ENCODE measurements around the gene HBS1L. TPM values are rescaled to one million over a fixed set of nuclear protein-coding genes. Genes with fewer than 3 reads are reported as not detected.

The HBS1L gene
- total RNA-seq, 1 donor from 2014 or later: 115 TPM

GRCh38 chr6:135037541-135037940, 17.1 kb downstream of the HBS1L start:
- DNase-seq (ENCODE audit: low read depth): no peak

DNA sequence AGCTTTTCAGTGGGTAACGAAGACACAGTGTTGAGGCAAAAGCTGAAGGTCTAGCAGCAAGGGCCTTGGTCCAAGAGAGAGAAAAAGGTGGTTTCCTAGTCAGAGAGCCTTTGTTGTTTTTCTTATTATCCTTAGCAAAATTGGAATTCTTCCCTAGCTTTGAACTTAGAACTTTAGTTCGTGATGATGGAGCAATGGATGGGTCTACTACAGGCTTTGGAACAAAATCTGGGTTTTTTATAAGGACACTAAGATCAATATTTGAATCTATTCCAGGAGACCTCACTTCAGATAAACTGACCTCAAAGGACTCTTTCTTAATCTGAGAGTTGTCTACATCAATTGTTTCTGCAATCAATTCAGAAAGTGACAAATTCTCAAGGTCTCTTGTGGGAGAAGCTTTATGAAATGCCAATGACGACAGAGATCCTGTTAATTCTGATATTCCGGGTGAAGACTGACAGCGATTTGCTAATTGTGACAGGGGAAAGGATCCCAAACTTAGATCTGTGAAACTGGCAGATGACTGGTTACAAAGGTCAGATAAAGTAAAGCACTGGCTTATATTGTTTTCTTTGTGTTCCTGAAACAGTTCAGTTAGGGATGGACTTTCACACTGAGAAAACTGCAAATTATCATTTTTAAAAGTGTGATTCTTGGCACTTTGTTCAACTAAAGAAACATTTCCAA, 17.7 kb downstream of the HBS1L start:
- no peak for DNase-seq (ENCODE audit: low read depth)

- DNase-seq (ENCODE audit: low read depth): no peak
Observed at GRCh38 chr6:135033238-135033637, 21.4 kb downstream of the HBS1L start.

- no peak for DNase-seq (ENCODE audit: low read depth)
Observed at GRCh38 chr6:135030532-135031178, 24.0 kb downstream of the HBS1L start.

DNA sequence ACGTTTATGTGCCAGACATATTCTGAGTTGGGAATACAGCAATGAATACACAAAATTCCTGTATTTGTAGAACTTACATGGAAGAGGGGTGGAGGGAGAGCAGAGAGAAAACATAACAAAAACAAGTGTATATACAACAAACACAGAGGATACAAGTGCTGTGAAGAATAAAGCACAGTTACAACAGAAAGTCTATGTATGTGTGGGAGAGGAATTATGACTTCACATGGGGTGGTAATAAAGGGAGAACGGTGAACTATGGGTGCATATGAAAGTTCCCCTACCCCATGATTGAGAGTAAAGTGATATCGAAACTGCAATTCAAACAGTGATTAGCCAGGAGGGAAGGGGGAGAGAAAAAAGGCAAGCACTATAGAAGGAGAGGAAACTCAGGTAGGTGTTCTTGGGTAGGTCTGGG, 24.6 kb downstream of the HBS1L start:
- no peak for DNase-seq (ENCODE audit: low read depth)

GRCh38 chr6:135025775-135026174, 28.8 kb downstream of the HBS1L start:
- no peak for DNase-seq (ENCODE audit: low read depth)

DNA sequence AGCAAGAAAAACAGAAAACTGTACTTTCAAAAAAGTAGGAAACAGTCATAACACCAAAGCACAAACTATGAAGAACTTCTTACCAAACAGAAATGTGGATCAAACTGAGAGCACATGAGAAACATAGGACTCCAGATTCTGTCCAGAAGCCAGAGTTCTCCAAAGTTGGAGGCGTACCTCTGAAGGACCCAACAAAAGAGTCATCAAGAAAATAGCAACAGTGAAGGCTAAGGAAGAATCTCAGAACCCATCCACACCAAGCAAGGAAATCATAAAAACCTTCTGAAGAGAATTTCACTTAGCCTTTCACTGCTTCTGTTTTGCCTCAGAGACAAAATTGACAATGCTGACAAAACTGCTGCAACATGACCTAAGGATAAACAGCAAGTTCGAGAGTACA, 29.4 kb downstream of the HBS1L start:
- no peak for DNase-seq (ENCODE audit: low read depth)

DNA sequence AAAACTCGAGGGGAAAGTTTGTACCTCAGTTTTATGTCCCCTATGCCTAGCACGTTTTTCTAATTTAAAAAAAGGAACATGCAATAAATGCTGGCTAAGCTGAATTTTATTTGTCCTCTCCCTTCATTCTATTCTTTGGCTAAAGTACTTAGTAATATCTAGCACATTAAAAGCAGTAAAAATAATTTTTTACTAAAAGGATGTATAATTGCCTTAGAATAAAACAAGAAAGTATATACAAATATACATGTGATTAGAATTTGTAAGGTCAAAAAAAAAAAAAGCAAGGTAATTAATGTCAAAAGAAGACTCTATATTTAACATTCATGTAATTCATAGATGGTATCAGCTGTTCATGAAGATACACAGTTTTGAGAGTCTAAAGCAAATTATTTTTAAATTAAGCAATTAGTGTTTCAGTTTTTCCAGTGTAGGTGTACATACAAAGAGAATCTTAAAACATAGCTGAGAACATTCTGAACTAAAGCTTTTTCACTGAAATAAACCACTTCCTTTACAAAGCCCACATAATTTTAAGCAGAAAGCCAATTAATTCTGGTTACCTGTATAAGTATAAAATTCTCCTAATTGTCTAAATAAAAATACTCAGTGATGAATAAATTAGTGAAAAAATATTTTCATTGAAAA, 32.4 kb downstream of the HBS1L start:
- no peak for DNase-seq (ENCODE audit: low read depth)

GRCh38 chr6:135021310-135022049, 33.1 kb downstream of the HBS1L start:
- DNase-seq (ENCODE audit: low read depth): no peak

DNA sequence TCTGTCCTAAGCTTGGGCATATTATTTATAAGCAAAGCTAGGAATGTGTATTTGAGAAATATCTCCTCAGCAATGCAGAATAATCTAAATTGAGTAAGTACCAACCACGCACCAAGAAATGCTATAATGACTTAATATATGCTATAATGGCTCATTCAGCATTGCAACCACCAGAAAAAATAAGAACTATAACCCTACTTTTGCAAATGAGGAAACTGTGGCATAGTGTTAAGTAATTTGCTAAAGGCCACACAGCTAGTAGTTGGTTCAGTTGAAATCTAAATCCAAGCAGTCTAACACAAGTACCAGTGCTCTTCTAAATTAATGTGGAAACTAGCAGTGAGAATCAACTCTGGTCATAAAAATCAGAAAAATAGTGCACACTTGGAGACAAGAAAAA, 35.7 kb downstream of the HBS1L start:
- no peak for DNase-seq (ENCODE audit: low read depth)

DNA sequence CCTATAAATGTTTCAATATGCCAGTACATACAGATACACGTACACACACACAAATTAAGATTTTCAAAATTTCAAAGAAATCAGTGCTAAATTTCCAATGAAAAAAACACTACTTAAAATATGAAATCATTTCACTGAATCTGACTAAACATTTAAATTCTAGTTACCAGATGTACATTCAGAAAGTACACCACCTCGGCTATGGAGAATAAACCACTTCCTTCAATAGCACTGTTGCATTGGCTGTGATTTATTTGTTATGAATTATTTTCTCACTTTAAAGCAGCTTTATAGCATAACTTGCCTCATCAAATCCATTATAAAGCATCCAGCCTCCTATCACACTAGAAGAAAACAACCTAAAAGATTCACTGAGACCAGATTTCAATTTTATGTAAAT, 36.6 kb downstream of the HBS1L start:
- DNase-seq (ENCODE audit: low read depth): no peak

- DNase-seq (ENCODE audit: low read depth): no peak
Observed at GRCh38 chr6:135014353-135014832, 40.2 kb downstream of the HBS1L start.

GRCh38 chr6:135013211-135013610, 41.4 kb downstream of the HBS1L start:
- peak; percentile 40 for DNase-seq (ENCODE audit: low read depth)

DNA sequence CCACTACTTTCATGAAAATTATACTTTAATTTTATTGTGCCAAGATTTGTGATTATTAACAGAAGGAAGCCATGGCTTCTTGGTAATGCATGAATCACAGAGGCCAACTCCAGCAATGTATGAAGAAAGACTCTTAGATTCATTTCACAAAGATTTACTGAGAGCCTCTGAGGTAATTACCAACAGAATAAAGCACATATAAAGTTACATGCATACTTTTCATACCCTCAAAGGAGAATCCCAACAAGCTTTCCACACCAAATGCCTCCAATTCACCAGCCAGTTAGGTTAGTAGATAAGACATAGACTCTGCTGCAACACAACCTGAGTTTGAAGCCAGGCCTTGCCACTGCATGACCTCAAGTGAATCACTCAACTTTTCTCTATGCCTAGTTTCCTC, 41.9 kb downstream of the HBS1L start:
- peak; percentile 66 for DNase-seq (ENCODE audit: low read depth)

DNA sequence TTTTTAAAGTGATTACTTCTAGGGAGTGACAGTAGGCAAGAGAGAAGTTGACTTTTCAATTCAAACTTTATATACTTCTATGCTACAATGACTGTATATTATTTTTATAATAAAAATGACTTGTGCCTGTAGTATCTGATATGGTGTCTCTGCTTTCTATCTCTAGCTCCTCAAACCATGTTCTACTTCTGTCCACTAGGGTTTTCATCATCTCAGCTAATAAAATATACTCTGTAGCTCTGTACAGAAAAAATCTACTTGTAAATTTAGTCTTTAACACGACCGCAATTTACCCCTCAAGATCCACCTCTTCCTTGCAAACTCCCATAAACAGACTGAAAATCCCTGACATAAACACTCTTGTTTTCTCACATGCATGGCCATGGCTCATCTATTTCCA, 42.3 kb downstream of the HBS1L start:
- DNase-seq (ENCODE audit: low read depth): no peak

DNA sequence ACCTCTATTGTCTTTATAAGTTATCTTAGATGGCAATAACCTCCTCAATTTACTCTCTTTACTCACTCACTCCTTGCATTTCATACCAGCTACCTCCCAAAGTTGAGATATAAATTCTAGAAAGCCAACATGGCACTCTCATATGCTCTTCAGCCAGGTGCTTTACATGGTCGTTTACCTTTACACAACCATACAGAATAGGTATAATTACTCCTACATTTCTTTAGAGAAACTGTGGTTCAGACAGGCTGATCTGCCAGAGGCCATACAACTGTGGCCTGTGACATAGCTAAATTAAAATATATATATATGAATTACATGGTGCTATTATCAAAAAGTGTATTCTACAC, 45.7 kb downstream of the HBS1L start:
- no peak for DNase-seq (ENCODE audit: low read depth)

- peak; percentile 72 for DNase-seq (ENCODE audit: low read depth)
Observed at GRCh38 chr6:135008072-135008940, 46.3 kb downstream of the HBS1L start.

- peak; percentile 12 for DNase-seq (ENCODE audit: low read depth)
Observed at GRCh38 chr6:135006386-135006914, 48.2 kb downstream of the HBS1L start.

DNA sequence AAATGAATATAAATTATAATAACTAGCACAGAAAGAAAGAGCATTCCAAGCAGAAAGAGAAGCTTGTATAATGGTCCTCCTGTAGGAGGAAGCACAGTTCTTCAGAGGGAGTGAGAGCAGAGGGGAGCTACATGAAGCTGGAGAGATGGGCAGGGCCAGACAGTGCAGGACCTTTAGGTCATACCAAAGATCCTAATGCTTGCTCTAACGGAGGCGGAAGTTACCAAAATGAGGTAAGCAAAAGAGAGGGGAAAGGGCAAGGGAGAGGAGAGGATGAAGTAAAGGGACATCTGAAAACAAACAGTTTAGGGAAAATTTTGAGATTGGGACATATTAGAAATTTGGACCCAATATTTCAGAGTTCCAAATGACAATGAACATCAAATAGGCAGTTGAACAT, 50.2 kb downstream of the HBS1L start:
- no peak for DNase-seq (ENCODE audit: low read depth)

DNA sequence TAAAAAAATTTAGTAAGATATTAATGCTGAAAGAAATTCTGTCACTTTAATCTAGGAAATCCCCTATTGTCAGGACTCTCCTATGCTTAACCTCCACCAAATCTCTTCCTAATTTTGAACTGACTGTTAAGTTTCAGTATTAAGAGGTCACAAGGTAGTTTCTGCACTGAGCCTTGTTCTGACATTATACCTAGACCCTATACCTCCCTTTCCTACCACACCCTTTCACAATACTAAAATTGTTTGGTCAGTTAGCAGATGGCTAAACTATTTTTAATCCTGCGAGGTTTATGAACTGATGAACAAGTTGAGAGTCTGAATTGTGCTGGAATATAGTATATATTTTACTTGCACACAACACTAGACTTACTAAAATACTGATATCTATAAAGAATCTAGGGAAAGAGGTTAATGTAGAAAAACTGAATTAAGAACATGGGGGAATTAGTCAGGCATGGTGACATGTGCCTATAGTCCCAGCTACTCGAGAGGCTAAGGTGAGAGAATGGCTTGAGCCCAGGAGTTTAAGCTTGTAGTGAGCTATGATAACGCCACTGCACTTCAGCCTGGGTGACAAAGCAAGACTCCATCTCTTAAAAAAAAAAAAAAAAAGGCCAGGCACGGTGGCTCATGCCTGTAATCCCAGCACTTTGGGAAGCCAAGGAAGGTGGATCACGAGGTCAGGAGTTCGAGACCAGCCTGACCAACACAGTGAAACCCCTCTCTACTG, 51.5 kb downstream of the HBS1L start:
- DNase-seq (ENCODE audit: low read depth): no peak
